NAMALWA (cell line): Measurements from ENCODE around the gene LMF1.
"Not testable (repeated sequence)": the region's sequence is repeated elsewhere in the genome, so short reads cannot be mapped to it uniquely, and the experiment has no call there.

Experiments
- DNase-seq: peaks from one replicate; pipeline ENCODE4 v3.0.0-alpha.2; 2015; ENCODE audit warnings: low spot score

LMF1 gene

GRCh38 chr16:831571-832413 is 139.0 kb downstream of the LMF1 start:
- no peak for DNase-seq

GRCh38 chr16:830871-831570 is 139.8 kb downstream of the LMF1 start:
- no peak for DNase-seq

GRCh38 chr16:830107-830870 is 140.5 kb downstream of the LMF1 start:
- DNase-seq, result no peak

GRCh38 chr16:828891-829290 is 141.9 kb downstream of the LMF1 start:
- no peak for DNase-seq

GRCh38 chr16:827513-827912 is 143.3 kb downstream of the LMF1 start:
- no peak for DNase-seq

GRCh38 chr16:825341-826061 is 145.3 kb downstream of the LMF1 start:
- no peak for DNase-seq

- DNase-seq, result no peak
Measured at GRCh38 chr16:824601-825000, 146.2 kb downstream of the LMF1 start.

- no peak for DNase-seq
Measured at GRCh38 chr16:824194-824593, 146.6 kb downstream of the LMF1 start.

- DNase-seq, result no peak
Measured at GRCh38 chr16:822909-823297, 147.9 kb downstream of the LMF1 start.

GRCh38 chr16:822174-822908 is 148.4 kb downstream of the LMF1 start:
- DNase-seq, result no peak

- DNase-seq, result no peak
Measured at GRCh38 chr16:821751-822150, 149.0 kb downstream of the LMF1 start.

GRCh38 chr16:820748-821147 is 150.0 kb downstream of the LMF1 start:
- no peak for DNase-seq

GRCh38 chr16:820044-820408 is 150.8 kb downstream of the LMF1 start:
- DNase-seq, result not testable (repeated sequence)

- DNase-seq, result no peak
Measured at GRCh38 chr16:819336-820043, 151.3 kb downstream of the LMF1 start.

- DNase-seq, result no peak
Measured at GRCh38 chr16:818592-818991, 152.2 kb downstream of the LMF1 start.

- DNase-seq, result no peak
Measured at GRCh38 chr16:818132-818531, 152.7 kb downstream of the LMF1 start.

GRCh38 chr16:817001-817906 is 153.5 kb downstream of the LMF1 start:
- no peak for DNase-seq

GRCh38 chr16:815861-816260 is 154.9 kb downstream of the LMF1 start:
- DNase-seq, result no peak

- no peak for DNase-seq
Measured at GRCh38 chr16:814974-815373, 155.8 kb downstream of the LMF1 start.

GRCh38 chr16:813916-814412 is 156.8 kb downstream of the LMF1 start:
- no peak for DNase-seq
